OCI-LY1 (cell line): ENCODE results near the gene SEMA3A.

ENCODE experiments used
- EZH2 ChIP-seq: fragments of 200-600 bp; sonication (generic), shearing (Covaris generic); IDR thresholded peaks from 2 replicates; pipeline ENCODE4 v1.8.0; 2017; ENCODE audit warnings: borderline replicate concordance, mixed run types, mild to moderate bottlenecking, antibody characterized with exemption, low read length, moderate library complexity, mixed read lengths
- TF ChIP-seq, protein P1 (sequence below): fragments of 200-600 bp; sonication (generic), shearing (Covaris generic); IDR thresholded peaks from 2 replicates; pipeline ENCODE4 v1.5.1; 2017; ENCODE audit warnings: mild to moderate bottlenecking, antibody characterized with exemption, low read length, moderate library complexity, mixed read lengths

DNA sequence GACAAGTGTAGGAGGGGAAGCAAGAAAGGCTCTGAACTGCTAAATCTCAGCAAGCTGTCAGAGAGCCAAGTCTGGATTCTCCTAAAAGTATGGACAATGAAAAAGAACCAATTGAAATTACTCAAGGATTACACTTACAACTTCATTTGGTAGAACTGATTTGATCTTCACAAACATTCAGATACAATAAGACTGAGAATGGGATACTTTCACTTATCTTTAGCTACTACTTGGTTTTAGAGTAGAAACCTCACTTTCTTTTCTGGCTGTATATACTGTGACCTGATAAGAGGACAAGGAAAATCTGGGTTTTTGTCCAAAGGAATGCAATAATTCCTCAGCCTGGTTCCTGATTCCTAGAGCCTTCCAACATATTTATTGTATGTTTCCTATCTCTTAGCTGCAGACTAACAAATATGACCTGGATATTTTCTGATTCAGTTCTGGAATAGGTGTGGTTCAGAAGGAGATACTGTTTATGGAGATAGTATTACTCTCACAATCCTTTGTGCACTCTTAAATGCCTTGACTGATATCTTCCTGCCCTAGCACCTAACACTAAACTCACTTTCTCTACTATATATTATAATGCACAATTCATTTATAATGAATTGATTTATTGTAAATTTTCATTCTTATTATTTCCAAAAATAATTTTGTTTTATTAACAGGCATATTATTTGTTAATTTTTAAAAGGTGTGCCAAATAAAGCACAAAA lies 7.3 kb downstream of the SEMA3A start:
- TF ChIP-seq EZH2: no peak
- TF ChIP-seq, protein P1, sequence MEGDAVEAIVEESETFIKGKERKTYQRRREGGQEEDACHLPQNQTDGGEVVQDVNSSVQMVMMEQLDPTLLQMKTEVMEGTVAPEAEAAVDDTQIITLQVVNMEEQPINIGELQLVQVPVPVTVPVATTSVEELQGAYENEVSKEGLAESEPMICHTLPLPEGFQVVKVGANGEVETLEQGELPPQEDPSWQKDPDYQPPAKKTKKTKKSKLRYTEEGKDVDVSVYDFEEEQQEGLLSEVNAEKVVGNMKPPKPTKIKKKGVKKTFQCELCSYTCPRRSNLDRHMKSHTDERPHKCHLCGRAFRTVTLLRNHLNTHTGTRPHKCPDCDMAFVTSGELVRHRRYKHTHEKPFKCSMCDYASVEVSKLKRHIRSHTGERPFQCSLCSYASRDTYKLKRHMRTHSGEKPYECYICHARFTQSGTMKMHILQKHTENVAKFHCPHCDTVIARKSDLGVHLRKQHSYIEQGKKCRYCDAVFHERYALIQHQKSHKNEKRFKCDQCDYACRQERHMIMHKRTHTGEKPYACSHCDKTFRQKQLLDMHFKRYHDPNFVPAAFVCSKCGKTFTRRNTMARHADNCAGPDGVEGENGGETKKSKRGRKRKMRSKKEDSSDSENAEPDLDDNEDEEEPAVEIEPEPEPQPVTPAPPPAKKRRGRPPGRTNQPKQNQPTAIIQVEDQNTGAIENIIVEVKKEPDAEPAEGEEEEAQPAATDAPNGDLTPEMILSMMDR: no peak
